Measurements from ENCODE around the gene ZSWIM4. TPM values are rescaled to one million over a fixed set of nuclear protein-coding genes. Genes with fewer than 3 reads are reported as not detected.
A peak's percentile ranks its signal among the peaks of the same experiment; 100 is the strongest.

ZSWIM4 gene
- total and polyA plus RNA-seq, 9 donors: 1.5 to 6.1 (median 4.5) TPM

GRCh38 chr19:13864667-13865570 is 69.7 kb downstream of the ZSWIM4 start:
- H3K4me3 ChIP-seq (ENCODE audit: low read length): peak overlapping the region; percentile 59
- WGBS (ENCODE audit: insufficient coverage): 1% methylated on average over 38 of the region's 113 CpGs
- H3K9me3 ChIP-seq (replicated peaks; ENCODE audit: control insufficient read depth, low read depth, low read length): no peaks in the 10 kb centered on the region
- H3K27ac ChIP-seq (ENCODE audit: low read length): peak overlapping the region; percentile 47
- DNase-seq: peak; percentile 35
- peaks cover 44% of the 10 kb centered on the region for H3K4me1 ChIP-seq (ENCODE audit: control insufficient read depth, insufficient read depth, low read length)
- H3K27me3 ChIP-seq (ENCODE audit: control insufficient read depth, insufficient read depth, low read length): no peaks in the 10 kb centered on the region
- H3K36me3 ChIP-seq (ENCODE audit: control insufficient read depth, insufficient read depth, low read length): no peaks in the 10 kb centered on the region

GRCh38 chr19:13865571-13866462 is 70.6 kb downstream of the ZSWIM4 start:
- Histone ChIP-seq H3K36me3 (ENCODE audit: control insufficient read depth, insufficient read depth, low read length) (no peaks in the 10 kb centered on the region), H3K27ac (ENCODE audit: low read length) (peak overlapping the region; percentile 76), H3K4me1 (ENCODE audit: control insufficient read depth, insufficient read depth, low read length) (peaks cover 42% of the 10 kb centered on the region), H3K4me3 (ENCODE audit: low read length) (peak overlapping the region; percentile 59), H3K9me3 (replicated peaks; ENCODE audit: control insufficient read depth, low read depth, low read length) (no peaks in the 10 kb centered on the region), H3K27me3 (ENCODE audit: control insufficient read depth, insufficient read depth, low read length) (no peaks in the 10 kb centered on the region)
- DNase-seq: peak; percentile 56
- WGBS (ENCODE audit: insufficient coverage): under 1% methylated on average over 76 of the region's 82 CpGs

GRCh38 chr19:13866463-13867046 is 71.3 kb downstream of the ZSWIM4 start:
- Histone ChIP-seq H3K4me1 (ENCODE audit: control insufficient read depth, insufficient read depth, low read length) (peaks cover 40% of the 10 kb centered on the region), H3K9me3 (replicated peaks; ENCODE audit: control insufficient read depth, low read depth, low read length) (no peaks in the 10 kb centered on the region), H3K27me3 (ENCODE audit: control insufficient read depth, insufficient read depth, low read length) (no peaks in the 10 kb centered on the region), H3K36me3 (ENCODE audit: control insufficient read depth, insufficient read depth, low read length) (no peaks in the 10 kb centered on the region), H3K27ac (ENCODE audit: low read length) (peak overlapping the region; percentile 76), H3K4me3 (ENCODE audit: low read length) (peak overlapping the region; percentile 59)
- peak; percentile 28 for DNase-seq
- 65% methylated on average over 10 of the region's 15 CpGs for WGBS (ENCODE audit: insufficient coverage)

- Histone ChIP-seq H3K27me3 (ENCODE audit: control insufficient read depth, insufficient read depth, low read length) (no peaks in the 10 kb centered on the region), H3K27ac (ENCODE audit: low read length) (no peak overlapping the region), H3K36me3 (ENCODE audit: control insufficient read depth, insufficient read depth, low read length) (no peaks in the 10 kb centered on the region), H3K4me3 (ENCODE audit: low read length) (no peak overlapping the region), H3K4me1 (ENCODE audit: control insufficient read depth, insufficient read depth, low read length) (peaks cover 37% of the 10 kb centered on the region), H3K9me3 (replicated peaks; ENCODE audit: control insufficient read depth, low read depth, low read length) (no peaks in the 10 kb centered on the region)
- WGBS (ENCODE audit: insufficient coverage): 65% methylated on average over 2 of the region's 4 CpGs
- DNase-seq: no peak
These were observed 73.4 kb downstream of the ZSWIM4 start for GRCh38 chr19:13868663-13869062.

GRCh38 chr19:13869281-13869680 is 74.0 kb downstream of the ZSWIM4 start:
- no peaks in the 10 kb centered on the region for H3K9me3 ChIP-seq (replicated peaks; ENCODE audit: control insufficient read depth, low read depth, low read length)
- no peaks in the 10 kb centered on the region for H3K27me3 ChIP-seq (ENCODE audit: control insufficient read depth, insufficient read depth, low read length)
- H3K27ac ChIP-seq (ENCODE audit: low read length): no peak overlapping the region
- peaks cover 36% of the 10 kb centered on the region for H3K4me1 ChIP-seq (ENCODE audit: control insufficient read depth, insufficient read depth, low read length)
- no peaks in the 10 kb centered on the region for H3K36me3 ChIP-seq (ENCODE audit: control insufficient read depth, insufficient read depth, low read length)
- DNase-seq: peak; percentile 61
- H3K4me3 ChIP-seq (ENCODE audit: low read length): no peak overlapping the region
- 30% methylated on average over 10 of the region's 13 CpGs for WGBS (ENCODE audit: insufficient coverage)

DNA sequence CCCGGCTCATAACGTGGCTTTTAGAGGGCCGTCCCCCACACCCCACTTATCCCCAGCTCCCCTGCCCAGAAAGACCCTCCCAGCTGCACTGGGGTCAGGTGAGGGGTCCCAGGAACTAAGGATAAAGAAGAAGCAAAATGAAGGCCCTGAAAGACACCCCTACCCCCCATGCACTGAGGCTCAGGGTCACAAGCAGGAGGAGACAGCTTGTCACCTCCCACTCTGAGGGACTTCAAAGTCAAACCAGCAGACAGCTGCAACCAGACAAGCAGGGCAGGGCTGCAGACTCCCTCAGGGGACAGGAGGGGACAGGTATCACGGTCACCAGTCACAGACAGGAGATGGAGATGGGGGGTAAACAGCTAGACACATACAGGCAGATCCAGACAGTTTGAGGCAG is 75.6 kb downstream of the ZSWIM4 start:
- no peak overlapping the region for H3K4me3 ChIP-seq (ENCODE audit: low read length)
- no peaks in the 10 kb centered on the region for H3K36me3 ChIP-seq (ENCODE audit: control insufficient read depth, insufficient read depth, low read length)
- H3K4me1 ChIP-seq (ENCODE audit: control insufficient read depth, insufficient read depth, low read length): peaks cover 32% of the 10 kb centered on the region
- H3K9me3 ChIP-seq (replicated peaks; ENCODE audit: control insufficient read depth, low read depth, low read length): no peaks in the 10 kb centered on the region
- H3K27me3 ChIP-seq (ENCODE audit: control insufficient read depth, insufficient read depth, low read length): no peaks in the 10 kb centered on the region
- no peak overlapping the region for H3K27ac ChIP-seq (ENCODE audit: low read length)
- DNase-seq: no peak
- 71% methylated on average over 1 of the region's 4 CpGs for WGBS (ENCODE audit: insufficient coverage)

DNA sequence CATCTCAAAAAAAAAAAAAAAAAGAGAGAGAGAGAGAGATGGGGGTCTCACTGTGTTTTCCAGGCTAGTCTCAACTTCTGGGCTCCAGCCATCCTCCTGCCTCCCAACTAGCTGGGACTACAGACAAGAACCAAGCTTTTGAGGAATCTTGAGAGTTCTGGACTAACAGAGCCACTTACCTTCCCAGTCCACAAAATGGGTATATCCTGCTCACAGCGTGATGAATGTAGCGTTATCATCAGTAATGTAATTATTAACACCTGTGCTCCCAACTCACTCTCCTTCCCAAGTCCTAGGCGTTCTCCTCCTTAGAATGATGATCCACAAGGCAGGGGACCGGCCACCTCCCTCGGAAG is 77.1 kb downstream of the ZSWIM4 start:
- WGBS (ENCODE audit: insufficient coverage): no CpG with 5 or more reads among the region's 5 CpGs
- Histone ChIP-seq H3K27me3 (ENCODE audit: control insufficient read depth, insufficient read depth, low read length) (no peaks in the 10 kb centered on the region), H3K27ac (ENCODE audit: low read length) (no peak overlapping the region), H3K4me3 (ENCODE audit: low read length) (peak overlapping the region; percentile 34), H3K9me3 (replicated peaks; ENCODE audit: control insufficient read depth, low read depth, low read length) (no peaks in the 10 kb centered on the region), H3K4me1 (ENCODE audit: control insufficient read depth, insufficient read depth, low read length) (peaks cover 23% of the 10 kb centered on the region), H3K36me3 (ENCODE audit: control insufficient read depth, insufficient read depth, low read length) (no peaks in the 10 kb centered on the region)
- no peak for DNase-seq

DNA sequence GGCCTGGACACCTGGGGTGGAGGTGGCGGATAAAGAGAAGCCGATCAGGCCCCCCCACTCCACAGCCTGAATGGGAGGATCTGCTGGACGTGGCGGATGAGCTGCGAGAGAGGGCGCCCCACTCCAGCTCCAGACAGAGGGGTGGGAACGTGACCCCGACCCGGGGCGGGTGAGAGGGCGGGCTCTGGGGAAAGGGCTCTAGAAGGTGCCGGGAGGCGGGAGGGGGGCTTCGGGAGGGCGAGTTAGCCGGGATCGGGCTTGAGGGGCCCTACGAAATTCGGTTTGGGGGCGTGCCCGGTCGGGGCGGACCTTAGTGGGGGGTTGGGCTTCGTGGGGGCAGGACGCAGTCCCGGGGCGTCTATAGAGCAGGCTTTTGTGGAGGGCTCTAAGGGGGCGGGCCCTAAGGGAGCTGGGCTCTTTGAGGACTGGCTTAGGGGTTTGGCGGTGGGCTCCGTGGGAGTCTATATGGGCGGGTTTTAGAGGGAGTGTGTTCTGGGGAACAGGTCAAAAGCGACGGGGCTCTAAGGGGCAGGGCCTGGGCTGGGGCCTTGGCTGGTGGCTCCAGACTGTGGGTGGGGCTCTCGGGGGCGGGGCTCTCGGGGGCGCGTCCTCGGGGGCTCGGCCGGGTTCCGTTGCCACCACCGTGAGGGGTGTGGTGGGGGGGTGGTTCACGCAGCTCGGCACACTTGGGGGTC is 77.6 kb downstream of the ZSWIM4 start:
- Histone ChIP-seq H3K27me3 (ENCODE audit: control insufficient read depth, insufficient read depth, low read length) (no peaks in the 10 kb centered on the region), H3K4me1 (ENCODE audit: control insufficient read depth, insufficient read depth, low read length) (peaks cover 23% of the 10 kb centered on the region), H3K9me3 (replicated peaks; ENCODE audit: control insufficient read depth, low read depth, low read length) (no peaks in the 10 kb centered on the region), H3K4me3 (ENCODE audit: low read length) (peak overlapping the region; percentile 34), H3K36me3 (ENCODE audit: control insufficient read depth, insufficient read depth, low read length) (peaks cover 3% of the 10 kb centered on the region), H3K27ac (ENCODE audit: low read length) (no peak overlapping the region)
- 2% methylated on average over 33 of the region's 45 CpGs for WGBS (ENCODE audit: insufficient coverage)
- DNase-seq: peak; percentile 53

- H3K4me1 ChIP-seq (ENCODE audit: control insufficient read depth, insufficient read depth, low read length): peaks cover 18% of the 10 kb centered on the region
- DNase-seq: no peak
- H3K27ac ChIP-seq (ENCODE audit: low read length): no peak overlapping the region
- no peaks in the 10 kb centered on the region for H3K9me3 ChIP-seq (replicated peaks; ENCODE audit: control insufficient read depth, low read depth, low read length)
- H3K36me3 ChIP-seq (ENCODE audit: control insufficient read depth, insufficient read depth, low read length): peaks cover 3% of the 10 kb centered on the region
- no peaks in the 10 kb centered on the region for H3K27me3 ChIP-seq (ENCODE audit: control insufficient read depth, insufficient read depth, low read length)
- WGBS (ENCODE audit: insufficient coverage): 26% methylated on average over 19 of the region's 35 CpGs
- H3K4me3 ChIP-seq (ENCODE audit: low read length): no peak overlapping the region
These were observed 78.7 kb downstream of the ZSWIM4 start for GRCh38 chr19:13873834-13874515.

All from muscle of leg (tissue), 11 donors.